Measurements from ENCODE around the gene DGKE.

The DGKE gene

GRCh38 chr17:56817066-56817465 is 16.9 kb upstream of the DGKE start:
- DNase-seq: no peak

GRCh38 chr17:56819030-56819429 is 14.9 kb upstream of the DGKE start:
- DNase-seq: no peak

- peak; percentile 21 to 54 for DNase-seq
Observed at GRCh38 chr17:56819431-56820145, 14.4 kb upstream of the DGKE start.

GRCh38 chr17:56820207-56820606 is 13.7 kb upstream of the DGKE start:
- DNase-seq: no peak

- DNase-seq: no peak
Observed at GRCh38 chr17:56821847-56822534, 12.0 kb upstream of the DGKE start.

- DNase-seq: no peak
Observed at GRCh38 chr17:56822725-56823124, 11.2 kb upstream of the DGKE start.

GRCh38 chr17:56823848-56824247 is 10.1 kb upstream of the DGKE start:
- no peak for DNase-seq

GRCh38 chr17:56824503-56824902 is 9.4 kb upstream of the DGKE start:
- DNase-seq: no peak

GRCh38 chr17:56826611-56827414 is 7.1 kb upstream of the DGKE start:
- DNase-seq: no peak

GRCh38 chr17:56830726-56831368 is 3.1 kb upstream of the DGKE start:
- DNase-seq: no peak

GRCh38 chr17:56831369-56832095 is 2.4 kb upstream of the DGKE start:
- DNase-seq: no peak

GRCh38 chr17:56832446-56832845 is 1.5 kb upstream of the DGKE start:
- DNase-seq: no peak

- no peak for DNase-seq
Observed at GRCh38 chr17:56833057-56833808, 718 bp upstream of the DGKE start.

- DNase-seq: no peak
Observed at GRCh38 chr17:56834380-56835263, 671 bp downstream of the DGKE start.

GRCh38 chr17:56835264-56835585 is 1.3 kb downstream of the DGKE start:
- no peak for DNase-seq

GRCh38 chr17:56838687-56839086 is 4.7 kb downstream of the DGKE start:
- DNase-seq: no peak

- no peak for DNase-seq
Observed at GRCh38 chr17:56842577-56842976, 8.6 kb downstream of the DGKE start.

- DNase-seq: no peak
Observed at GRCh38 chr17:56845934-56846333, 12.0 kb downstream of the DGKE start.

- DNase-seq: no peak
Observed at GRCh38 chr17:56847106-56847505, 13.2 kb downstream of the DGKE start.

- no peak for DNase-seq
Observed at GRCh38 chr17:56849131-56849530, 15.2 kb downstream of the DGKE start.

GRCh38 chr17:56850591-56850990 is 16.6 kb downstream of the DGKE start:
- no peak for DNase-seq
